ENCODE measurements around the gene TMPRSS13.

Gene TMPRSS13

DNA sequence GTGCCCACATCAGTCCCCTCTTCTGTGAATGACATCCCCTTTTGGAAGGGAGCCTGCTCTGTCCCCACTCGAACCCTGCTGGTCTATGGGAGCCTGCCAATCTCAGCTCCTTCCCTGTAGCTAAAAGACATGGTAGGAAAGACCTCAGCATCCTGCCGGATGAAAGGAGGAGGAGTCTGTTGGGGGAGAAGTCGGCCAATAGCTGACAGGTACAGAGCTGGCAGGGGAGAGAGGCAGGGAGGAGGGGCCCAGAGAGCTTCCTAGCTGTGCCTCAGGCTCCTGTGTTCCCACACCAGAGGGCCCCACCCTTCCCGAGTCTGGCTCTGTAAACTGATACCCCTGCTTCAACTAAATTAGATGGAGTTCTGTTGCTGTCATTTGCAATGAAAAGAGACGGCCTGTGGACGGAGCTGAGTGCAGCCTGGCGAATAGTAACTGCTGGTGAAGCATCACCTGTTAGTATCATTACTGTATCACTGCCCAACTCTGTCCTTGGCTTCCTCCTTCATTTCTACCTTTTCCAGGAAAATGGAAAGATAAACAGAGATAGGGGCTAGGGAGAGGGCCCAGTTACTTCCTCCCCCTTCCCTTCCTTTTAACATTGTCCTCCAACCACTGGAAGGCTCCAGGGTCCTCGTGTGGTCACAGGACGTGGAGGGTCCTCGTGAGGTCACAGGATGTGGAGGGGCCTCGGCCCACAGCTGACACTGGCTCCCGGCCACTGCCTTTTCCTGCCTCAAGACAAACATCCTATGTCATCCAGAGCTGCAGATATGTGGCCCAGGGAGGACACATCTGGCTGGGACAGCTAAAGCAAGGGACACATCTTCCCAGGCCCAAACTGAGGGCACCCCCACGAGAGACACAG, 67.8 kb downstream of the TMPRSS13 start:
- no peak overlapping the region for H3K4me3 ChIP-seq (ENCODE audit: low read depth, low read length)
- TF ChIP-seq, protein P1, sequence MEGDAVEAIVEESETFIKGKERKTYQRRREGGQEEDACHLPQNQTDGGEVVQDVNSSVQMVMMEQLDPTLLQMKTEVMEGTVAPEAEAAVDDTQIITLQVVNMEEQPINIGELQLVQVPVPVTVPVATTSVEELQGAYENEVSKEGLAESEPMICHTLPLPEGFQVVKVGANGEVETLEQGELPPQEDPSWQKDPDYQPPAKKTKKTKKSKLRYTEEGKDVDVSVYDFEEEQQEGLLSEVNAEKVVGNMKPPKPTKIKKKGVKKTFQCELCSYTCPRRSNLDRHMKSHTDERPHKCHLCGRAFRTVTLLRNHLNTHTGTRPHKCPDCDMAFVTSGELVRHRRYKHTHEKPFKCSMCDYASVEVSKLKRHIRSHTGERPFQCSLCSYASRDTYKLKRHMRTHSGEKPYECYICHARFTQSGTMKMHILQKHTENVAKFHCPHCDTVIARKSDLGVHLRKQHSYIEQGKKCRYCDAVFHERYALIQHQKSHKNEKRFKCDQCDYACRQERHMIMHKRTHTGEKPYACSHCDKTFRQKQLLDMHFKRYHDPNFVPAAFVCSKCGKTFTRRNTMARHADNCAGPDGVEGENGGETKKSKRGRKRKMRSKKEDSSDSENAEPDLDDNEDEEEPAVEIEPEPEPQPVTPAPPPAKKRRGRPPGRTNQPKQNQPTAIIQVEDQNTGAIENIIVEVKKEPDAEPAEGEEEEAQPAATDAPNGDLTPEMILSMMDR (IDR thresholded peaks at IDR 0.05; ENCODE audit: control insufficient read depth, extremely low read depth, insufficient read depth), result no peak
- DNase-seq (ENCODE audit: low read depth), result no peak

DNA sequence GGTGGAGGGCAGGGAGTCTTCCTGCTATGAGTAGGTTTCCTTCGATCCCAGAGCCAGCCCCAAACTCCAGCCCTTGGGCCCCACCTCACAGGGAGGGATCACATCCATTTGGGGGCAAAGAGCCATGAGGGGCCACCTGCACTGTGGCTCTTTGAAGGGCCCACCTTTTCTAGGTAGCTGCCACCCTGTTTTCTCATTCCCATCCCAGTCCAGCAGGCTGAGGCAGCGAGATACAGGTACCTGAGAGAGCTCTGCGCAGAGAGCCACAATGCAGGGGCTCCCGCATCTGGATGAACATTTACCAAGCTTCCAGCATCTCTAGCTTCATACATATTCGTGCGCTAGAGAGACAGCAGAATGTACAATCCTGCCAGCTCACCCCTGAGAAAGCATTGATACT, 69.1 kb downstream of the TMPRSS13 start:
- TF ChIP-seq, protein P1 (IDR thresholded peaks at IDR 0.05; ENCODE audit: control insufficient read depth, extremely low read depth, insufficient read depth), result no peak
- DNase-seq (ENCODE audit: low read depth), result no peak
- no peak overlapping the region for H3K4me3 ChIP-seq (ENCODE audit: low read depth, low read length)

DNA sequence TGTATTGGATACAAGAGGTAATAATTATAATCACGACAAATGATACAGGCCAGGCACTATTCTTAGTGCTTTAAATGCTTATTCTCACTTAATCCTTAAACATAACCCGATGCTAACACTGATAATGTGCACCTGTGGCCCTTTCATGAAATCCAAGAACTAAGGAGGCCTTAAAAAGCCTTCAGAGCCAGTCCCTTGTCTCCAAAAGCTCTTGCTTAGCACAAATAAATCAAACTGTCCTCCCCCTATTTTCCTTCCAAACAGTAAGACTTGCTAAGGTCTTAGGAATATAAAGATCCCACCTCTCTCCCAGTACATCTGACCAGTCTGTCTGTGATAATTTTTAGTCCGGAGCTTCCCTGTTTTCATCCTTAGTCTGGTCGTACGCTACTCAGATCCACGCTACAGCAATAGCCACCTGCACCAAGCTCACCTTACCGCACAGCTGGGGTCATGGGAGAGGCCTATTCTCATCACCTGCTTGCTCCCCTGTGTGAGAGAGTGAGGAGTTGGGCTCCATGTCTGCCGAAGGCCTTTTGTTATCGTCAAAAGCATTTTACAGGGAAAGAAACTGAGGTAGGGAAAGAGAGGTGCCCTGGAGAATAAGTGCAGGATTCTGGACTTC, 69.6 kb downstream of the TMPRSS13 start:
- DNase-seq (ENCODE audit: low read depth), result no peak
- TF ChIP-seq, protein P1 (IDR thresholded peaks at IDR 0.05; ENCODE audit: control insufficient read depth, extremely low read depth, insufficient read depth), result no peak
- no peak overlapping the region for H3K4me3 ChIP-seq (ENCODE audit: low read depth, low read length)

DNA sequence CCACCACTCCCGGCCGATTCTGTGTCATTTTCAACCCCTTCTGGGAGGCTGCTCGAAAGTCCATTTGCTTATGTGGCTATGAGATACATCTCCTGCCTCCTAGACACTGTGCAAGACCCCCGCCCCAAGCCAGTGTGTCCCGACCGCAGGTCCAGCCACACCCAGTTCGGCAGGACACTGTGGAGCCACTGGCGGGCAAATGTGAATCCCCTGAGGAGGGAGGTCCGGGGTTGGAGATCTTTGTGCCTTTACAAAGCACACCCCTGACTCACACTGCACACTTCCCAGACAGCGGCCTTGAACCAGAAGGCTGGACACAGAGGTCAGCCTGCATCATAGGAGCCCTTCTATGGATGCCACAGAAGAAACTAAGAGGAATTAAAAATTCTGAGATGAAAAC, 70.1 kb downstream of the TMPRSS13 start:
- DNase-seq (ENCODE audit: low read depth), result no peak
- H3K4me3 ChIP-seq (ENCODE audit: low read depth, low read length), result no peak overlapping the region
- TF ChIP-seq, protein P1 (IDR thresholded peaks at IDR 0.05; ENCODE audit: control insufficient read depth, extremely low read depth, insufficient read depth), result no peak

DNA sequence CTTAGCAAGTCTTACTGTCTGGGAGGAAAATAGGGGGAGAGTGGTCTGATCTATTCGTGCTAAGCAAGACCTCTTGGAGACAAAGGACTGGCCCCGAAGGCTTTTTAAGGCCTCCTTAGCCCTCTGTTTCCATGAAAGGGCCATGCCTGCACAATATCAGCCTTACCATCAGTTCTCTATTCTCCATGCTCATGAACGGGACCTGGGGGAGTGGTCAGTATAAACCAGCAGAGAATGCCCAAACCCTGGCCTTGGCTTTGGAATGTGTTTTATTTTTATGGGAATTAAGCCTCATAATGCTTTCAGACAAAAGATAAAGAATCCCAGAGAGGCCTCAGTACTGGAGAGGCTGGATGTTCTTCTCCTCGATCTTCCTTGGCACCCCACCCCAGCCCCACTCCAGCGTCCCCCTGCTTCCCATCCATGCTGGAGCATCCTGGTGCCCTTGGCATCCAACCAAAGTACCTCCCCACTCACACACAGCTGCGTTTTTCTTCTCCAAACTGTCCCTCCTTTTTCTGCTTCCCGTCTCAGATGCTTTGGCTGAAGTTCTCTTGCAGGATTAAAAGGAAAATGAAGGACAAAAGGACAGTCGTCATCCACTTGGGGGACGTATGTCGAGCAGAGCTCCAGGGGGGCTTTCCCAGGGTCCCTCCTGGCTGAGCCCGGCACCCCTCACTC, 71.3 kb downstream of the TMPRSS13 start:
- TF ChIP-seq, protein P1 (IDR thresholded peaks at IDR 0.05; ENCODE audit: control insufficient read depth, extremely low read depth, insufficient read depth), result no peak

DNA sequence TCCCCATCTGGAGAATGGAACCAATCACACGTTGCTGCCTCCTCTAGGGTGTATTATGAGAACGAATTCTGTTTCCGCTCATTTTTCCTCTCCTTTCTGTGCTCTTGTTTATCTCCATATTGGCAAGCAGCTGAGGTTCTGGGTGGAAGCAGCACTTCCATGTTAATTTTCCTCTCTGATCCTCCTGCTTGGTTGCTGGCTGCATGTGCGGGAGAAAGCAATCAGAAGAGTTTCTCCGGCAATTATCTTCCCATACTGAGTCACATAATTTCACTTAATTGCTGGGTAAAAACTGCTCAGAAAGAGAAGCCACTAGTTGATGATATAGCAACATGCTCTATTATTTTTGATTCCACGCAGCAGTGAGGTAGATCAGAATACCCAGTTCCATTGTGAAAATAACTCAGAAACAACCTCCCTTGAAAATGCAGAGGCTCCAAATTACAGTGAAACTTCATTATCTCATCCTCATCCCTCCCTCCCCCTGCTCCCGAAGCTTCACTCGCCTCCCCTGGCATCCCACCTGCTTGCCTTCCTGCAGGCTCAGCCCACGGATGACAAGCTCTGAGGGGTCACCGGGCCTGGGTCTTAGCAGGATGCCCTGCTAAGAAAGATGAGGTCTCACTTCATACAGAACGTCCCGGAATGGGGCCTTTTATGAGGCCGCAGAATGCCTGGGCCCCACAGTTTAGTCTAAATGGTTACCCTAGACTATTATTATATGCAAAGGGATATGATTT, 73.1 kb downstream of the TMPRSS13 start:
- no peak for DNase-seq (ENCODE audit: low read depth)
- TF ChIP-seq, protein P1 (IDR thresholded peaks at IDR 0.05; ENCODE audit: control insufficient read depth, extremely low read depth, insufficient read depth), result no peak
- H3K4me3 ChIP-seq (ENCODE audit: low read depth, low read length), result no peak overlapping the region

More for the DNA sequence above, 71.3 kb downstream of the TMPRSS13 start:
- DNase-seq (ENCODE audit: low read depth), result no peak
- no peak overlapping the region for H3K4me3 ChIP-seq (ENCODE audit: low read depth, low read length)
